ENCODE results near the gene MYO1E.

MYO1E gene

DNA sequence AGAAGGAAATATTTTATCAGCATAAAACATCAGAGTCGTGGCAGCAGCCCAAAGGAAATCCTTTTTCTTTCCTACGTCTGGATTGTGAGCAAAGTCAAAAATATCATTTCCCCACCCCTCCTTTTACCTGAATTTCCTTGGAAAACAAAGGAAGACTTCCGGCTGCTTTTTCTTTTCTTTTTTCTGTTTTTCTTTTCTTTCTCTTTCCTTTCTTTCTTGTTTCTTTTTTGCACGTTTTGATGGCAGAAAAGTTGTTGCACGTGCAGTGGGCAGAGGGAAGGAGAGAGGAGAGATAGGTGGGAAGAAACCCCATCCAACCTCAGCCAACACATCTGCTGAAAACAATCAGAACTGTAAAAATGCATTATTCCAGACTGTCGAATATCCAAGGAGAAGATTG is 544 bp upstream of the MYO1E start:
- peak overlapping the region; percentile 88 for H3K4me3 ChIP-seq (ENCODE audit: low read depth, low read length)
- DNase-seq (ENCODE audit: low read depth) = no peak
- TF ChIP-seq, protein P1, sequence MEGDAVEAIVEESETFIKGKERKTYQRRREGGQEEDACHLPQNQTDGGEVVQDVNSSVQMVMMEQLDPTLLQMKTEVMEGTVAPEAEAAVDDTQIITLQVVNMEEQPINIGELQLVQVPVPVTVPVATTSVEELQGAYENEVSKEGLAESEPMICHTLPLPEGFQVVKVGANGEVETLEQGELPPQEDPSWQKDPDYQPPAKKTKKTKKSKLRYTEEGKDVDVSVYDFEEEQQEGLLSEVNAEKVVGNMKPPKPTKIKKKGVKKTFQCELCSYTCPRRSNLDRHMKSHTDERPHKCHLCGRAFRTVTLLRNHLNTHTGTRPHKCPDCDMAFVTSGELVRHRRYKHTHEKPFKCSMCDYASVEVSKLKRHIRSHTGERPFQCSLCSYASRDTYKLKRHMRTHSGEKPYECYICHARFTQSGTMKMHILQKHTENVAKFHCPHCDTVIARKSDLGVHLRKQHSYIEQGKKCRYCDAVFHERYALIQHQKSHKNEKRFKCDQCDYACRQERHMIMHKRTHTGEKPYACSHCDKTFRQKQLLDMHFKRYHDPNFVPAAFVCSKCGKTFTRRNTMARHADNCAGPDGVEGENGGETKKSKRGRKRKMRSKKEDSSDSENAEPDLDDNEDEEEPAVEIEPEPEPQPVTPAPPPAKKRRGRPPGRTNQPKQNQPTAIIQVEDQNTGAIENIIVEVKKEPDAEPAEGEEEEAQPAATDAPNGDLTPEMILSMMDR (IDR thresholded peaks at IDR 0.05; ENCODE audit: low read depth, low read length, missing control alignments) = no peak

DNA sequence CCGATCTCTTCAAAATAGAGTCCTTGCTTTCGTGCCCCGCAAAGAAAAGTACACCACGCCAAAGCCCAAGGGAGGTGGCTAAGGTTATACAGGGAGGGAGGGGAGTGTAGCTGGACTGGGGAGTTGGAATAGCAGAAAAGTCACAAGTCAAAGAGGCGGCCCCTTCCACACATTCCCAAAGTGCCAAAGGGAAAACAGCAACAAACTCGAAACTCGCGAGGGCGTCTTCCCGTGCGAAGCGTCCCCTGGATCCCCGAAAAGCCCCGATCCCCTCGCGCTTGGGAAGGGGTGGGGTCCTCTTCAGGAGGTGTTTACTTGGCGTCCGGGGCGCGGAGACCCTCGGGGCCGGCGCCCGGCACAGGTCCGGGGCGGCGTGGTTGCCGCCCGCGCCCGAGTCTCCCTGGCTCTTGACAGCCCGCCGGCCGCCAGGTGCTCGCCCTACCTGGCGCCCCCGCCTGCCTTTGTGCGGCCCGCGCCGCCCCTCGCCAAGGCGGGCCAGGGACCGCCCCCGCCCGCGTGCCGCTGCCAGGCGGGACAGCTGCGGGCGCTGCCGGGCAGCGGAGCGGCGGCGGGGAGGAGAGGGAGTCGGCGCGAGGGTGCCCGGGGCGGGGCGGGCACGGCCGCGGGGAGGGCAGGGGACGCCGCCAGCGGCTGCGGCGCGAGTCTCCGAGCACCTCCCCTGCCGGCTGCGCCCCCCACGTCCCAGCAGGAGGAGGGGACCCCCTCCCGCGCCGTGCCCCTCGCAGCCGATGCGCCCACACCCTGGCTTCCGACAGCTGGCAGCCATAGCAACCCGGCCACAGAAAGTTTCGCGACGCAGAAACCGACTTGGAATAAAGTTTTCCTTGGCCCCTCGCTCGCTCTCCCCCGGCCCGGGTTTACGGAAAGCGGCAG is 966 bp downstream of the MYO1E start:
- TF ChIP-seq, protein P1 (IDR thresholded peaks at IDR 0.05; ENCODE audit: low read depth, low read length, missing control alignments) = no peak
- H3K4me3 ChIP-seq (ENCODE audit: low read depth, low read length) = peak overlapping the region; percentile 88
- no peak for DNase-seq (ENCODE audit: low read depth)

DNA sequence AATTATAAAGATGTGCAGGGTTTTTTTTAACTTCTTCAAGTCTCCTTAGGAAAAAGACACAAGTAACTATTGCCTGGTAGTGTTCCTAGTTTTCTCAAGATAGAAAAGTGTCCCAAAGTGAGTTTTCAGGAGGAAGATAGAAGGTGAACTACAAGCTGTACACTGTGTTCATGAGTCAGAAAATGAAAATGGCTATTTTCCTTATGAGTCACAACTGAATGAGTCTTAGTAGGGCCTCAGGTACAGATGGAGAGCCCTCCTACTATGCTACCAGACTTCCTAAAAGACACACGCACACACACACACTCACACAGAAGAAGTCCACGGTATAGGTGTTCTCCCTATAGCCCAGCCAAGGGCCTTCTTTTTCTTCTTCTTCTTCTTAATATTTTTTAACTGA is 3.1 kb downstream of the MYO1E start:
- TF ChIP-seq, protein P1 (IDR thresholded peaks at IDR 0.05; ENCODE audit: low read depth, low read length, missing control alignments) = no peak
- peak overlapping the region; percentile 88 for H3K4me3 ChIP-seq (ENCODE audit: low read depth, low read length)

DNA sequence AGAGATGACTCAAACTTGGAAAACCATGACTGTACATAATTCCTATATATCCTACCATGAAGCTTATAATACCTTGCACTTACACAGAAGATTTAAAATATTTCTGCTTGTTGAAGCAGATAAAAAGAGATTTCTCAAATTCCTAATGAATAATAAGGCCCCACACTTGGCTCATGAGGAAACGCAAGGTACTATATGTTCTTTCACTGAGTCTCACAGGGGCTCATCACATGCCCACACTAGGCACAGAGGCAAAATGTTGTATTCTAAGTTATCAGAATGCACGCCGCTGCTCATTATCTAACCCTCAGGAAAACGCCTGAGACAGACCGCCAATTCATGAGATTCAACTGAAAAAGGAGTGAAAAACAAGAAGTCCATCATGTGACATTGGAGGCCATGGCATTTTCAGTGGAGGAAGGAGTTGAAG is 5.6 kb downstream of the MYO1E start:
- TF ChIP-seq, protein P1 (IDR thresholded peaks at IDR 0.05; ENCODE audit: low read depth, low read length, missing control alignments) = no peak
- no peak overlapping the region for H3K4me3 ChIP-seq (ENCODE audit: low read depth, low read length)
- DNase-seq (ENCODE audit: low read depth) = no peak

More for the DNA sequence above, 3.1 kb downstream of the MYO1E start:
- no peak for DNase-seq (ENCODE audit: low read depth)

DNA sequence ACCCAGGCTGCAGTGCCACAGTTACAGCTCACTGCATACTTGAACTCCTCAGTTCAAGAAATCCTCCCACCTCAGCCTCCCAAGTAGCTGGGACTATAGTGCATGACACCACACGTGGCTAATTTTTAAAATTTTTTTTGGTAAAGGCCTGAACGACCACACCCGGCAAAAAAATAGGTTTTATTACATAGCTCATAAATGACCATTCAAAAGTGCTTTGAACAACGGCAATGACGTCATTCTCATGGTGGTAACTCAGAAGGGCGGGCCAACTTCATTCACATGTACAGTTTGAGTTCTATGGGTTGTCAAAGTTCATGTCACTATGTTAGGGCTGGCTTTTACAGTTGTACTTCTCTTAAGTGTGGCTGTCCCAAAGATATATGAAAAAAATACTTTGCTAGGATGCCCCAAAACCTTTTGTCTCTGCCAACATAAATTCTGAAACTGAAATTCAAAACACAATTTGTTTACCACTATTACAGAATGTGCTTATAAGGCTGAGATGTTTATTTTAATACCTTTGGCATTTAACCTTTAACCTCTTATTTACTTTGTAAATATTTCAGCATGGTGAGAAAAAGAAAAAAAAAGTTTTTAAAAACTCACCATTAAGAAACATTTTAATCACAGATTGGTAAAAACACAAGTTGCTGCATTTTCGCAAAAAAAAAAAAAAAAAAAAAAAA is 6.2 kb downstream of the MYO1E start:
- TF ChIP-seq, protein P1 (IDR thresholded peaks at IDR 0.05; ENCODE audit: low read depth, low read length, missing control alignments) = no peak
- no peak overlapping the region; the same call in 1 of the 2 replicates for H3K4me3 ChIP-seq (ENCODE audit: low read depth, low read length)
- no peak for DNase-seq (ENCODE audit: low read depth)

DNA sequence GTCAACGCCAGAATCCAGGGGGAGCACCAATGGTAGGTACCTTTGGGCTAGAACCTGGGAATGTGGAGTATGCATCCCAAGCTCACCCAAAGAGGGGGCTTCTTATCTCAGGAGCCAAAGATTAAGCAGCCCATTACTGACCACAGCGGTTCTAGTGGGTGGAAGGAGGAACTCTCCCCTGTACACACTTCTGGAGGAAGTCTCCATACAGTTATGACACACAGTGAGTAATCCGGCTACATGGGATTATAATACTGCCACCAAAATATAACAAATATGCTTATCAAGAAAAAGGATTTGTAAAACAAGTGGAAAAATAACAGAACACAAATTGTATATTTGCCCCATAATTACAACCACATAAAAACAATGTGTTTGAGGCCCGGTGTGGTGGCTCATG is 8.4 kb downstream of the MYO1E start:
- DNase-seq (ENCODE audit: low read depth) = no peak
- TF ChIP-seq, protein P1 (IDR thresholded peaks at IDR 0.05; ENCODE audit: low read depth, low read length, missing control alignments) = no peak
- no peak overlapping the region for H3K4me3 ChIP-seq (ENCODE audit: low read depth, low read length)
